GM12891 (cell line): ENCODE data around the gene ZNF3.

ENCODE experiments used
- PAX5 ChIP-seq: IDR thresholded peaks from 2 replicates; pipeline ENCODE4 v1.6.1; 2011; ENCODE audit warnings: low read length, moderate library complexity, mild to moderate bottlenecking; ENCODE audit not compliant: insufficient read depth, severe bottlenecking
- POLR2A ChIP-seq: IDR thresholded peaks from 2 replicates; pipeline ENCODE4 v1.6.1; 2011; ENCODE audit warnings: low read depth, low read length, control low read depth
- POLR2AphosphoS5 ChIP-seq: IDR thresholded peaks from 2 replicates; pipeline ENCODE4 v1.6.1; 2011; ENCODE audit warnings: low read depth, low read length, control low read depth
- POU2F2 ChIP-seq: IDR thresholded peaks from 2 replicates; pipeline ENCODE4 v1.6.1; 2011; ENCODE audit warnings: low read depth, mild to moderate bottlenecking, control low read depth, low read length, moderate library complexity
- SPI1 ChIP-seq: IDR thresholded peaks from 2 replicates; pipeline ENCODE4 v1.6.1; 2011; ENCODE audit warnings: low read depth, low read length, control low read depth
- TAF1 ChIP-seq: IDR thresholded peaks from 2 replicates; pipeline ENCODE4 v1.6.1; 2011; ENCODE audit warnings: low read depth, low read length, control low read depth

DNA sequence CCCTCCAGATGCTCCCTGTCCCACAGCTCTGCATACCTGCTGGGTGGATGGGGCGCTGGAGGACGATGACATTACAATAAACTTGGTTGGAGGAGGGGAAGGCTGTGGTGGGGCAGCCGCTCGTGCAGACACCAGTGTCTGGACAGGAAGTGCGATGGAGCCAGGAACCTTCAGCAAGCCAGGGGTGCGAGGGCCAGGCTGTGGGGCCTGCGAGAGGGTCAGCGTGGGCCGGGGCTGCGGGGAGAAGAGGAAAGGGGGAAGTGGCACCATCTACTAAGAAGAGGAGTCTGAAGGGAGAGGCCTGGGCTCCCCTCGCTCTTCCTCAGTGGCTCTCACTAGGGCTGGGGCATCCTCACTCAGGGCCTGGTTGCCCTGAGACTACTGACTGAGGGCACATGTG, 26.4 kb upstream of the ZNF3 start:
- TF ChIP-seq POLR2A (no peak), POLR2AphosphoS5 (no peak), TAF1 (no peak), SPI1 (no peak), POU2F2 (no peak), PAX5 (no peak)
